H1 (cell line): ENCODE results near the gene CRADD. TPM values are rescaled to one million over a fixed set of nuclear protein-coding genes. Genes with fewer than 3 reads are reported as not detected.

ENCODE experiments used
- CTCF ChIA-PET: fragments of 300-600 bp; sonication (Branson Sonifier 250); formaldehyde crosslinking; loops from one replicate; lab custom pipeline; 2021; ENCODE audit not compliant: partially characterized antibody; lab: Charles Lee
- POLR2A ChIA-PET: fragments of 300-600 bp; sonication (Branson Sonifier 250); formaldehyde crosslinking; loops from one replicate; lab custom pipeline; 2021; ENCODE audit warnings: inconsistent platforms; ENCODE audit not compliant: partially characterized antibody; lab: Charles Lee
- DNase-seq, 2 experiments: peaks; one replicate each; pipeline versions ENCODE4 v3.0.0 to v3.0.0-alpha.2; 2010 to 2022; ENCODE audit warnings: low spot score in 2 of 2, low read depth in 1 of 2, mixed read lengths in 1 of 2
- FAIRE-seq: peaks from 2 replicates; lab custom pipeline; 2011; peaks lifted over from hg19 to GRCh38; lab: Jason Lieb, UNC
- H2AFZ ChIP-seq: 2 replicates; pipeline ENCODE4 v1.8.1; 2012; ENCODE audit warnings: low read length, inconsistent platforms
- H2AK5ac ChIP-seq: 2 replicates; pipeline ENCODE4 v1.6.1; 2013; ENCODE audit warnings: low read depth, low read length
- H2BK120ac ChIP-seq: replicated peaks from 2 replicates; pipeline ENCODE3; 2013; ENCODE audit warnings: low read depth, low read length, inconsistent platforms
- H2BK12ac ChIP-seq: 2 replicates; pipeline ENCODE4 v1.6.1; 2013; ENCODE audit warnings: low read depth, low read length
- H2BK15ac ChIP-seq: 2 replicates; pipeline ENCODE4 v1.6.1; 2013; ENCODE audit warnings: low read length
- H2BK20ac ChIP-seq: 2 replicates; pipeline ENCODE4 v1.6.1; 2013; ENCODE audit warnings: low read length
- H2BK5ac ChIP-seq: 2 replicates; pipeline ENCODE4 v1.6.1; 2013; ENCODE audit warnings: low read depth, low read length
- H3K14ac ChIP-seq: 2 replicates; pipeline ENCODE4 v1.6.1; 2013; ENCODE audit warnings: inconsistent platforms; ENCODE audit not compliant: insufficient read length
- H3K18ac ChIP-seq: 2 replicates; pipeline ENCODE4 v1.6.1; 2013; ENCODE audit warnings: low read length; ENCODE audit errors: extremely low read depth
- H3K23ac ChIP-seq: 2 replicates; pipeline ENCODE4 v1.6.1; 2013; ENCODE audit warnings: inconsistent platforms; ENCODE audit not compliant: insufficient read length
- H3K23me2 ChIP-seq: 2 replicates; pipeline ENCODE4 v1.6.1; 2013; ENCODE audit warnings: low read depth, low read length
- H3K27ac ChIP-seq: 2 replicates; pipeline ENCODE4 v1.6.1; 2011; ENCODE audit warnings: low read depth, low read length, inconsistent platforms
- H3K27me3 ChIP-seq, 4 experiments: replicated peaks in 1 of 4; 1 replicate in 1 of 4; 2 replicates in 3 of 4; pipeline versions ENCODE4 v1.6.1 to v1.8.1; 2011 to 2013; ENCODE audit warnings: low read length in 3 of 4, mild to moderate bottlenecking in 3 of 4, inconsistent platforms in 2 of 4, mixed read lengths in 2 of 4, moderate library complexity in 1 of 4; ENCODE audit not compliant: control insufficient read depth in 3 of 4, insufficient read depth in 3 of 4; ENCODE audit errors: extremely low read depth in 1 of 4
- H3K36me3 ChIP-seq, 4 experiments: 2 replicates each; pipeline versions ENCODE4 v1.6.1 to v1.8.1; 2011 to 2013; ENCODE audit warnings: mild to moderate bottlenecking in 4 of 4, low read length in 3 of 4, moderate library complexity in 2 of 4, control low read depth in 1 of 4, inconsistent platforms in 1 of 4; ENCODE audit not compliant: insufficient read depth in 4 of 4, control insufficient read depth in 2 of 4
- H3K4ac ChIP-seq: replicated peaks from 2 replicates; pipeline ENCODE3; 2013; ENCODE audit warnings: low read length, low read depth, mixed read lengths, inconsistent platforms; ENCODE audit not compliant: insufficient read length
- H3K4me1 ChIP-seq, 4 experiments: replicated peaks in 1 of 4; 1 replicate in 1 of 4; 2 replicates in 3 of 4; pipeline versions ENCODE4 v1.6.1 to v1.8.1; 2011 to 2013; ENCODE audit warnings: low read length in 3 of 4, inconsistent platforms in 2 of 4, mixed read lengths in 1 of 4; ENCODE audit not compliant: insufficient read depth in 4 of 4, control insufficient read depth in 3 of 4
- H3K4me2 ChIP-seq, 2 experiments: 2 replicates each; pipeline versions ENCODE4 v1.6.1 to v1.8.1; 2011 to 2013; ENCODE audit warnings: low read depth in 2 of 2, low read length in 2 of 2, control low read depth in 1 of 2, inconsistent platforms in 1 of 2, mild to moderate bottlenecking in 1 of 2; ENCODE audit not compliant: insufficient read depth in 1 of 2
- H3K4me3 ChIP-seq, 4 experiments: fragments of 200-600, 300-600 bp in 1 of 4; sonication (generic), shearing (Covaris generic), sonication (Bioruptor Twin) in 1 of 4; 2 replicates each; pipeline versions ENCODE4 v1.5.1 to v1.8.1; 2011 to 2016; ENCODE audit warnings: low read length in 4 of 4, low read depth in 3 of 4, control low read depth in 2 of 4, inconsistent platforms in 2 of 4, mild to moderate bottlenecking in 2 of 4, mixed read lengths in 1 of 4, moderate library complexity in 1 of 4; ENCODE audit not compliant: insufficient read depth in 2 of 4; ENCODE audit errors: extremely low read depth in 1 of 4
- H3K56ac ChIP-seq: replicated peaks from 2 replicates; pipeline ENCODE3; 2013; ENCODE audit warnings: low read depth, mild to moderate bottlenecking, mixed read lengths, low read length, inconsistent platforms; ENCODE audit not compliant: insufficient read length
- H3K79me1 ChIP-seq: 2 replicates; pipeline ENCODE4 v1.6.1; 2013; ENCODE audit warnings: low read depth, low read length, control low read depth
- H3K79me2 ChIP-seq, 2 experiments: 2 replicates each; pipeline versions ENCODE4 v1.6.1 to v1.8.1; 2012 to 2013; ENCODE audit warnings: low read length in 2 of 2, mild to moderate bottlenecking in 2 of 2, inconsistent platforms in 1 of 2; ENCODE audit not compliant: insufficient read depth in 2 of 2, control insufficient read depth in 1 of 2
- H3K9ac ChIP-seq, 4 experiments: replicated peaks in 1 of 4; 1 replicate in 1 of 4; 2 replicates in 3 of 4; pipeline versions ENCODE4 v1.6.1 to v1.8.1; 2011 to 2013; ENCODE audit warnings: low read depth in 3 of 4, low read length in 3 of 4, control low read depth in 2 of 4, mild to moderate bottlenecking in 2 of 4, moderate library complexity in 2 of 4, inconsistent platforms in 1 of 4; ENCODE audit errors: extremely low read depth in 1 of 4
- H3K9me3 ChIP-seq, 2 experiments: 2 replicates each; pipeline versions ENCODE4 v1.6.1 to v1.8.1; 2012 to 2013; ENCODE audit warnings: mild to moderate bottlenecking in 2 of 2, moderate library complexity in 2 of 2, control low read depth in 1 of 2, inconsistent platforms in 1 of 2, low read depth in 1 of 2, low read length in 1 of 2, mixed read lengths in 1 of 2; ENCODE audit not compliant: insufficient read depth in 2 of 2
- H4K20me1 ChIP-seq, 2 experiments: replicated peaks in 1 of 2; 2 replicates each; pipeline versions ENCODE3 to v1.8.1; 2011 to 2013; ENCODE audit warnings: inconsistent platforms in 2 of 2, low read length in 2 of 2, mild to moderate bottlenecking in 1 of 2; ENCODE audit not compliant: insufficient read depth in 2 of 2, control insufficient read depth in 1 of 2
- H4K5ac ChIP-seq: 2 replicates; pipeline ENCODE4 v1.6.1; 2013; ENCODE audit warnings: low read length, low read depth, mixed read lengths, inconsistent platforms; ENCODE audit not compliant: insufficient read length
- H4K8ac ChIP-seq: 2 replicates; pipeline ENCODE4 v1.8.0; 2013; ENCODE audit warnings: mild to moderate bottlenecking, moderate library complexity, low read length, inconsistent platforms; ENCODE audit not compliant: insufficient read depth; ENCODE audit errors: extremely low read depth
- H4K91ac ChIP-seq: replicated peaks from 2 replicates; pipeline ENCODE3; 2013; ENCODE audit warnings: low read length, mixed read lengths, inconsistent platforms; ENCODE audit not compliant: insufficient read length
- BCL11A ChIP-seq, 2 experiments: IDR thresholded peaks; one replicate each; pipeline ENCODE4 v1.6.1; 2011; ENCODE audit warnings: low read depth in 2 of 2, low read length in 2 of 2, mild to moderate bottlenecking in 2 of 2
- GTF2F1 ChIP-seq: IDR thresholded peaks from 2 replicates; pipeline ENCODE4 v1.6.1; 2012; ENCODE audit warnings: low read depth, low read length, improper control_type of control experiment, borderline replicate concordance
- RBBP5 ChIP-seq: IDR thresholded peaks from 2 replicates; pipeline ENCODE4 v1.7.1; 2012; ENCODE audit warnings: low read depth, mild to moderate bottlenecking, inconsistent platforms, low read length, moderate library complexity, borderline replicate concordance
- TBP ChIP-seq: IDR thresholded peaks from 2 replicates; pipeline ENCODE4 v1.6.1; 2011; ENCODE audit warnings: low read depth, low read length, improper control_type of control experiment
- YY1 ChIP-seq: IDR thresholded peaks from 2 replicates; pipeline ENCODE4 v1.6.1; 2011; ENCODE audit warnings: low read depth, mild to moderate bottlenecking, low read length
- WGBS, 2 experiments: shearing (Covaris generic) in 1 of 2; methylation state at CpG; one replicate each; pipeline versions ENCODE4 v1.1.6 to v1.1.7; 2013 to 2015; ENCODE audit warnings: low lambda C conversion rate in 2 of 2, mixed read lengths in 2 of 2, inconsistent platforms in 1 of 2, low coverage in 1 of 2, missing lambda C conversion rate in 1 of 2; ENCODE audit not compliant: insufficient replicate concordance in 2 of 2, insufficient coverage in 1 of 2, insufficient read length in 1 of 2; ENCODE audit errors: extremely low coverage in 1 of 2, missing lambda C conversion rate in 1 of 2; 5-methylcytosine and 5-hydroxymethylcytosine counted together
- polyA plus RNA-seq, 7 experiments: library from polyadenylated mRNA; depleted of rRNA in 3 of 7; stranded (reverse) in 5 of 7; unstranded in 2 of 7; fragments of >200 nt in 5 of 7; fragments of 200-250 nt in 2 of 7; gene quantifications; 1 replicate in 5 of 7; 2 replicates in 1 of 7; 4 replicates in 1 of 7; pipeline versions ENCODE4 v1.2.1 to v1.2.3, GENCODE V29; 2011 to 2013; ENCODE audit warnings: missing spikeins in 2 of 7, mixed read lengths in 2 of 7
- total RNA-seq: library from RNA; stranded (reverse); fragmentation: NEBNext Ultra II Directional; extraction: Animal tissue kit (Norgen Biotek cat#: 25700); gene quantifications from 2 replicates; pipeline ENCODE4 v1.2.1, GENCODE V29; 2021

The CRADD gene
- total and polyA plus RNA-seq, 2 of the 8 experiments (the other 6 are each of a cell fraction or from before 2014, with no cell fraction given), result 8.1 to 15.4 TPM

- WGBS, 2 experiments, result 91% methylated on average over 2 of the region's 2 CpGs; no CpG with 5 or more reads in 1 of the 2 experiments
- TF ChIP-seq YY1, result no peak
- TF ChIP-seq GTF2F1, result no peak
- TF ChIP-seq RBBP5, result no peak
- no peak for TF ChIP-seq TBP
- no peak for TF ChIP-seq BCL11A (IDR thresholded peaks at IDR 0.05; ENCODE audit: low read depth in 2 of 2, low read length in 2 of 2)
Measured at GRCh38 chr12:93748672-93749383, 71.7 kb downstream of the CRADD start.

More at GRCh38 chr12:93748672-93749383, 71.7 kb downstream of the CRADD start:
- Histone ChIP-seq H4K91ac (no peak overlapping the region), H3K27ac (no peak overlapping the region), H3K4me3 (no peak overlapping the region), H3K56ac (no peak overlapping the region), H3K23ac (no peak overlapping the region), H4K8ac (no peak overlapping the region), H2BK12ac (no peak overlapping the region), H2AK5ac (no peak overlapping the region; the same call in 1 of the 2 replicates), H3K36me3 (peaks cover 0 to 6% (median 0%) of the 10 kb centered on the region in 4 experiments; a peak in 3 of 8 replicates), H3K79me2 (no peaks in the 10 kb centered on the region), H2BK15ac (no peak overlapping the region), H4K20me1 (no peaks in the 10 kb centered on the region), H3K4me1 (peaks cover 0 to 4% (median 1%) of the 10 kb centered on the region in 4 experiments; a peak in 3 of 7 replicates), H3K18ac (no peak overlapping the region), H2BK20ac (no peak overlapping the region), H4K5ac (no peak overlapping the region), H3K27me3 (no peaks in the 10 kb centered on the region), H3K4me2 (no peak overlapping the region), H3K79me1 (no peaks in the 10 kb centered on the region), H2BK5ac (no peak overlapping the region), H3K4ac (no peak overlapping the region), H3K14ac (no peak overlapping the region), H3K23me2 (no peaks in the 10 kb centered on the region), H2AFZ (no peak overlapping the region), H3K9me3 (peaks cover 9 to 13% of the 10 kb centered on the region in 2 experiments), H3K9ac (no peak overlapping the region), H2BK120ac (no peak overlapping the region)
- DNase-seq (no peak), FAIRE-seq (no peak)
- ChIA-PET CTCF (interaction anchor here (0.9 to 2.5 kb wide), 6 partner anchors 13 to 327 kb away, joined by 3 to 10 read pairs (median 4); no protein-coding TSS in a partner anchor), POLR2A (no interaction called here)
